RPMI7951 (cell line): Measurements from ENCODE around the gene YJEFN3. TPM values are rescaled to one million over a fixed set of nuclear protein-coding genes. Genes with fewer than 3 reads are reported as not detected.

Source experiments
- DNase-seq: peaks from one replicate; pipeline ENCODE4 v3.0.0-alpha.2; 2012; ENCODE audit warnings: low read depth
- total RNA-seq: library from RNA; depleted of rRNA; stranded (reverse); fragments of >200 nt; shearing (Covaris generic); gene quantifications from 2 replicates; pipeline ENCODE4 v1.2.3, GENCODE V29; 2014

Gene YJEFN3
- total RNA-seq, 1 experiment from 2014 or later = 0.12 TPM

DNA sequence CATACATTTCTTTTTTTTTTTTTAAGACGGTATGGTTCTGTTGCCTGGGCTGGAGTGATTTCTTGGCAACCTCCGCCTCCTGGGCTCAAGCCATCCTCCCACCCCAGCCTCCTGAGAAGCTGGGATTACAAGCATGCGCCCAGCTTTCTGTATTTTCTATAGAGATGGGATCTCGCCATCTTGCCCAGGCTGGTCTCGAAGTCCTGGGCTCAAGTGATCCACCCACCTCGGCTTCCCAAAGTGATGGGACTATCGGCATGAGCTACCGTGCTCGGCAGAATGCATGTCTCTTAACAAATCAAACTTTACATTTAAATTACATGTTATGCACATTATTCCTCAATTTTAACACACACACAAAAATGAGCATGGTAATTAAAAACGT lies 11.5 kb upstream of the YJEFN3 start:
- no peak for DNase-seq

GRCh38 chr19:19520989-19521388 lies 7.7 kb upstream of the YJEFN3 start:
- no peak for DNase-seq

GRCh38 chr19:19523177-19523576 lies 5.5 kb upstream of the YJEFN3 start:
- no peak for DNase-seq

GRCh38 chr19:19524053-19524452 lies 4.7 kb upstream of the YJEFN3 start:
- DNase-seq = no peak

DNA sequence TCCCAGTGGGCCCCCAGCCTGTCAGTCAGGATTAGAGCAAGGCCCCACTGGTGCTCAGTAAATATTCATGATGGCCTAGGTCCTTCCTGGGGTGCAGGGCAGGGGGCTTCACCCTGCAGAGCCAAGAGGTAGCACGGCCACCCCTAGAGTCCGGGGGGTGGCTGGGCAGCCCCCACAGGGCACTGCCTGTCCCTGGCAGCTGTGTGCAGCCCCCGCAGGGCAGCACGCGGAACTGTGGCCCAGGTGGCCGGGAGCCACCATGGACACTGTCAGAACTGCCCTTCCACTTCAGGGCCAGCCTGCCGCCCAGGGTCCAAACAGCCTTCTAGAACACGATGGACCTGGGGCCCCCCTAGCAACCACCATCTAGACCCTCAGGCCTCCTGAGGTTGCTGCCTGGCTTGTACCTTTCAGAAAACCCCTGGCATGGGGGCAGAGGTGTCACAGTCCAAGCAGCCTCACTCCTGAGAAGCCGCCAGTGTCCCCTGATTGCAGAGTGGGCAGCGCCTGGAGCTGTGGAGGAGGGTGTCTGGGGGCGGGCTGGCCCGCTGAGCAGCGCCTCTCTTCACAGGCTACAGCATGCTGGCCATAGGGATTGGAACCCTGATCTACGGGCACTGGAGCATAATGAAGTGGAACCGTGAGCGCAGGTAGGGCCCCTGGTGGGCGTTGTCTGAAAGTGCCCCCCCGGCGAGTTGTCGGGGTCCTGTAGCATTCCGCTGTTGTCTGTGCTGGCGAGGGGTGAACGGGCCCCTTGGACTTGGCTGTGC lies 2.9 kb upstream of the YJEFN3 start:
- no peak for DNase-seq

DNA sequence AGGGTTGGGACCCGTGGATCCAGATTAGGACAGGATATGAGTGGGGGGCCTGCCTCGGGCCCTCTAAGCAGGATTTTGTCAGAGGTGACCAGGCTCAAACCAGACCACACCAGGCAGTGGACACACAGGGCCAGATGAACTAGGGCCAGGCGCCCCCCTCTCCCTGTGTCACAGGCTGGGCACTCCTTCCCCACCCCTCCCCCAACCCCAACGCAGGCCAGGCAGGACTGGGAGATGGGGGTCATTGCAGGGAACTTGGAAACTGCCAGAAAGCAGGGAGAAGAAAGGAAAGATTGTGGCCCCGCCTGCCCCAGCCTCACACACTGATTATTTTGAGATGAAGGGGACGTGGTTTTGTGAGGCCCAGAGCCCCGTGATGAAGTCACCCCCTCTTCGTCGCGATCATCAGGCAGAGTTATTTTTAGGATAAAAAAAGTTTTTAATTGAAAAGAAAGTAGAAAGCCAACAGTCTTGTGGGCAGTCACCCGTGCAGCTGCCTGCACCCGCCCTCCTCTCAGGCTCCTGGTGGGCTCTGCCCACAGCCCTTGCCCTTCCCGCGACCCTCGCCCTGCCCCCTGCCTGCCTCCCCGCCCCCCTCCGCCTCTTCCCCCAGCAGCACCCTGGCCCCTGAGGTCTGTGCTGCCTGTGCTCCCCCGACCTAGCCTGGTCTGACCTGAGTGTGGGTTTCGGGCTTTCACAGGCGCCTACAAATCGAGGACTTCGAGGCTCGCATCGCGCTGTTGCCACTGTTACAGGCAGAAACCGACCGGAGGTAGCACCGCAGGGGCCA lies 1.9 kb upstream of the YJEFN3 start:
- DNase-seq = no peak

DNA sequence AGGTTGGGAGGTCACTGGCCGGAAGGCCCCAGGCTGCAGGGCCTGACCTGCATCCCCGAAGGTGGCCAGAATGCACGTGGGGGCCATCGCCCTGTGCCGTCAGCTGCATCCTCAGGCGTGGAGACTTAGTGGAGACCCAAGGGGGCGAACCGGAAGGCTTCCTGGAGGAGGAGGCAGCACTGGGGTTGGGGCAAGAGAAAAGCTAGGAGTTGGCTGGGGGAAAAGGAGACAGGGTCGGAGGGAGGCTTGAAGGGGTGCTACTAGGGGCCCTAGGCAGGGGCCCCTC lies 1.4 kb upstream of the YJEFN3 start:
- DNase-seq = no peak

GRCh38 chr19:19527674-19528625 lies 761 bp upstream of the YJEFN3 start:
- DNase-seq = no peak

DNA sequence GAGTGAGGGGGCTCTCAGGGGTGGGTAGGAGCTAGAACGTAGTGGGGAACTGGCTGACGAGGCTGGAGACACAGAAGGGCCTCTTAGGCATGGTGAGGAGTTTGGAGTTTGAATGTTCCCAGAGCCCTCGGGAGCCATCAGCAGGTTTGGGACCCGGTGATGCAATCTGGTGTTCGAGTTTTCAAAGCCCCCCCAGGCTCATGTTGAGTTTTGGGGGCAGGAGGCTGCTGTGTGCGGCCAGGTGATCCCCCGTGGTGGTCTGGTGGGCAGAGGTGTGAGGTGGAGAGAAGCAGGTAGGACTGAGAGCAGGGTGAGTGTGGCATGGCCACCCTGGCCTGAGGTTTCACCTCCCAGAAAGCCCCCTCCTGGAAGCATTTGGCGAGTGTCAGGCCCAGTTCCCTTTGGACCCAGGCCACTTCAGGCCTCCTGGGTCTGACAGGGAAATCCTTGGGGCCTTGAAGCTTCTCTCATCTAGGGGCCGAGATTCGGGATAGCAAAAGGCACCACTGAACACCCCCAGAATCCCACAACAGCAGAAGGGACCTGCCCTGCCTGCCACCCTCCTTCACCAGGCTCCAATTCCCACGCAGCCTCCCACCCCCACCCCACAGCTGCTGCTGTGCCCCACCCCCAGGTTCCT lies 1.2 kb downstream of the YJEFN3 start:
- no peak for DNase-seq

DNA sequence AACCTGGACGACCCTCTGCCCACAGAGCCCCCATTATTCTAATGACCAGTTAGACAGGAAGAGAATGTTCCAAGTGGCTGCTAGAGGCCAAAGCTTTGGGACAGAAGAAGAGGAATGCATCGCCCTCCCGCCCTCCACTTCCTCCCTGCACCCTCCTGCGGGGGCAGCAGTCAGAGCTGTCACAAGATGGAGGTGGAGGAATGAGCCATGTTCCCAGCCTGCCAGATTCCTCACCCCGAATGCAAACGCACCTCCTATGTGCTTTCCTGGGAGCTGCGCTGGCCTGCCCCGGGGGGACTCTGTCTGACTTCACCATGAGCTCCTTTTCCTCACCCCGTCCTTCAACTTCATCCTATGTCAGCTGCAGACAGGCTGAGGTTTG lies 1.7 kb downstream of the YJEFN3 start:
- DNase-seq = no peak

DNA sequence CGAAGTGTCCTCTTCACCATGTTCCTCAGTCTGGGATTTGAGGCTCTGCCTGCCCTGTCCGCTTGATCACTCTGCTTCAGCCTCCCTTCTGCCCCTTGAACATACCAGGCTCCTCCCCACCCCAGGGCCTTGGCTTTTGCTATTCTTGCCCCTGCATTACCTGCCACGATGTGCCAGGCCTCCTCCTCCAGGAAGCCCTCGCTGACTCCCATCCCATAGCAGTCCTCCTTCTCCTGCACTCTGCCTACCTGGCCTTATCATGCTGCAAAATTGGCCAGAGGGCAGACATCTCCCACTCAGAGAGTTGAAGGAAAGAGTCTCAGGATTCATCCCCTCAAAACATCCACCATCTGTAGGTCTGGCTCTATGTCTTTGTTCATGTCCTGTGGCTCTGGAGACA lies 2.2 kb downstream of the YJEFN3 start:
- DNase-seq = no peak

DNA sequence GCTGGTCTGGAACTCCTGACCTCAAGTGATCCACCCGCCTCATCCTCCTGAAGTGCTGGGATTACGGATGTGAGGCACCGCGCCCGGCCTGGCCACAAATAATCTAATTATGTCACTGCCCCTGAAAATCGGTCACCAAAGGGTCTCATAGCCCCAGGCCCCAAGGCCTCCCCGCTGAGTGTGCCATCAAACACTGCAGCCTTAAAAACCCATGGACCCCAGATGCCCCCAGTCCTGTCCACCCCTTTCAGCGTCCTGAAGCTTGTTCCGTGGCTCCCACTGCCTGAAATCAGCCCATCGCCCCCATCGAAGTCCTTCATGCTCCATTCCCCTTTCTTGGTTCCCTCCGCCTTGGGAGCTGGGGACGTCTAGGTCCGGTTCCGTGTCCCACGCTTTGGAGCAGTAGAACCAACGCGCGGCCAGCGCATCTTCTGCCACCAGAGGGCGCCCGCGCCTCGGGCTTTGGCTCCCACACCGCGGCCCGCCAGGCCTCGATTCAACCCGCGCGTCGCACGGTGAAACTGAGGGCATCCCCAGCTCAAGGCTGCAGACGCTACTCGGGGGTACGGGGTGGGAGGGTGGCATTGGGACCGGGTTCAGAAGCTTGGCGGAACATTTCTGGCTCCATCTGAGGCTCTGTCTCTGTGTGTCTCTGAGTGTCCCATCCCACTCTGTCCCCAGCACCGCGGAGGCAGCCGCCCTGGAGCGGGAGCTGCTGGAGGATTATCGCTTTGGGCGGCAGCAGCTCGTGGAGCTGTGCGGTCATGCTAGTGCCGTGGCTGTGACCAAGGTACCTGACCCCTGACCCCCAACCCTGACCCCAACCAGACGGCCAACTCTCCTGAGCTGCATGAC lies 3.5 kb downstream of the YJEFN3 start:
- peak; percentile 59 for DNase-seq

- DNase-seq = no peak
Measured at GRCh38 chr19:19532806-19533701, 4.3 kb downstream of the YJEFN3 start.

- DNase-seq = no peak
Measured at GRCh38 chr19:19533841-19534240, 5.1 kb downstream of the YJEFN3 start.

DNA sequence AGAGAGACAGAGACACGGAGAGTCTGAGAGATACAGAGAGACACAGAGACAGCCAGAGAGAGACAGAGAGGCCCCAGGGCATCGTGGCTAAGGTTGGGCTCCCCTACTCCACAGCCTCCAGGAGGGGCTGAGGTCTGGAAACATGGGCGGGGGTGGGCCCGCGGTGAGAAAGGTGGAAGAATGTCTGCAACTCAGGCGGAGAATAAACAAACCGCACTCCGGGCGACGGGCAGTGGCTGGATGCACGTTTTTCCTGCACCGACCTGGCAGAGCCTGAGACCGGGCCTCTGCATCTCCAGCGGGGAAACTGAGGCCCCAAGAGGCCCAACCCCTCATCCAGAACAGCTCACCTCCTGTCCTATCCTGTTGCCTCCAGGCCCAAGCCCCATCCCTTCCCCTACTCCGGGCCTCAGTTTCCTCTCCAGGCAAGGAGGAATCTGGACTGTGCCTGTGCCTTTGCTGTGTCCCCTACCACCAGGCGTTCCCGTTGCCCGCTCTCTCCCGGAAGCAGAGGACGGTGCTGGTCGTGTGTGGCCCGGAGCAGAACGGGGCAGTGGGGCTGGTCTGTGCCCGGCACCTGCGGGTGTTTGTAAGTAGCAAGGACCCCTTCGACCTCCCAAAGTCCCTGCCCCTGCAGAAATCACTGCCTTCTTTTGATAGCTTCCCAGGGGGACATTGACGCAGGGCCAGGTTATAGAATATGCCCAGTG lies 6.0 kb downstream of the YJEFN3 start:
- DNase-seq = no peak

- no peak for DNase-seq
Measured at GRCh38 chr19:19535311-19536191, 6.8 kb downstream of the YJEFN3 start.

- no peak for DNase-seq
Measured at GRCh38 chr19:19537075-19538048, 8.7 kb downstream of the YJEFN3 start.
